SKM-1 (cell line): ENCODE data around the gene CERK.
"Not testable (repeated sequence)": the region's sequence is repeated elsewhere in the genome, so short reads cannot be mapped to it uniquely, and the experiment has no call there.

Source experiments
- DNase-seq: peaks from one replicate; lab custom pipeline; 2025; ENCODE audit not compliant: unreplicated experiment; lab: John Stamatoyannopoulos, UW

Gene CERK

GRCh38 chr22:46650078-46650810 is 87.8 kb downstream of the CERK start:
- no peak for DNase-seq

GRCh38 chr22:46649141-46650077 is 88.6 kb downstream of the CERK start:
- DNase-seq: no peak

GRCh38 chr22:46648225-46648820 is 89.7 kb downstream of the CERK start:
- DNase-seq: not testable (repeated sequence)

GRCh38 chr22:46646531-46647215 is 91.4 kb downstream of the CERK start:
- DNase-seq: no peak

DNA sequence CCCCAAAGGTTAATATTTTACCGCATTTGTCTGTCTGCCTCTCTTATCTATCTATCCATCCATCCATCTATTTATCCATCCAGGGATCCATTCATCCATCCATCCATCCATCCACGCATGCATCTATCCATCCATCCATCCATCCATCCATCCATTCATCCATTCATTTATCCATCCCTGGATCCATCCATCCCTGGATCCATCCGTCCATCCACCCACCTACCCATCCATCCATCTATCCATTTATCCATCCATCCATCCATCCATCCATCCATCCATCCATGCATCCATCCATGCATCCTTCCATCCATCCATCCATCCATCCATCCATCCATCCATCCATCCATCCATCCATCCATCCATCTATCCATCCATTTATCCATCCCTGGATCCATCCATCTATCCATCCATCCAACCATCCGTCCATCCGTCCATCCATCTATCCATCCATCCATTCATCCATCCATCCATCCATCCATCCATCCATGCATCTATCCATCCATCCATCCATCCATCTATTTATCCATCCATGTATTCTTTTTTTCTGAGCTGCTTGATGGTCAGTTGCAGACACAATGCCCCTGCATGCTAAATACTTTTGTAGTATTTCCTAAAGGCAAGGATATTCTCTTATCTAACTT is 95.1 kb downstream of the CERK start:
- DNase-seq: not testable (repeated sequence)

- no peak for DNase-seq
These were observed 96.2 kb downstream of the CERK start for GRCh38 chr22:46641811-46642266.

GRCh38 chr22:46640293-46641055 is 97.6 kb downstream of the CERK start:
- no peak for DNase-seq

DNA sequence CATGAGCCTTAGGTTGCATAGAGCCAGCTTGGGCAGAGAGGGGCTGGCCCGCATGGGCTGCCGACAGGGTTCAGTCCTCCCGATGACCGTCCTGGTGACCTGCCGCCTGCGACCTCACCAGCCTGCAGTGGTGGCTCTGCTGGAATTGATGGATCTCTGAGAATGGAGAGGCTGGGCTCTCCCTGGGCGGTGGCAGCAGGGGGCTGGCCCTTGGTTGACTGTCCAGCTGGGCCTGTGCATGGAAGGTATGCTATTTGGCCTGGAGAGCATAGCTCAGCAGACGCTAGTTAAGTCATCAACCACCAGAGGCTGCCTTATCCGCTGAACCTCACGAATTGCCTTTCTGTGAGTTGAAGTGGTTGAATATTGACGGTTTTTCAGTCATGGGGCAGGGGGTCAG is 98.2 kb downstream of the CERK start:
- no peak for DNase-seq

DNA sequence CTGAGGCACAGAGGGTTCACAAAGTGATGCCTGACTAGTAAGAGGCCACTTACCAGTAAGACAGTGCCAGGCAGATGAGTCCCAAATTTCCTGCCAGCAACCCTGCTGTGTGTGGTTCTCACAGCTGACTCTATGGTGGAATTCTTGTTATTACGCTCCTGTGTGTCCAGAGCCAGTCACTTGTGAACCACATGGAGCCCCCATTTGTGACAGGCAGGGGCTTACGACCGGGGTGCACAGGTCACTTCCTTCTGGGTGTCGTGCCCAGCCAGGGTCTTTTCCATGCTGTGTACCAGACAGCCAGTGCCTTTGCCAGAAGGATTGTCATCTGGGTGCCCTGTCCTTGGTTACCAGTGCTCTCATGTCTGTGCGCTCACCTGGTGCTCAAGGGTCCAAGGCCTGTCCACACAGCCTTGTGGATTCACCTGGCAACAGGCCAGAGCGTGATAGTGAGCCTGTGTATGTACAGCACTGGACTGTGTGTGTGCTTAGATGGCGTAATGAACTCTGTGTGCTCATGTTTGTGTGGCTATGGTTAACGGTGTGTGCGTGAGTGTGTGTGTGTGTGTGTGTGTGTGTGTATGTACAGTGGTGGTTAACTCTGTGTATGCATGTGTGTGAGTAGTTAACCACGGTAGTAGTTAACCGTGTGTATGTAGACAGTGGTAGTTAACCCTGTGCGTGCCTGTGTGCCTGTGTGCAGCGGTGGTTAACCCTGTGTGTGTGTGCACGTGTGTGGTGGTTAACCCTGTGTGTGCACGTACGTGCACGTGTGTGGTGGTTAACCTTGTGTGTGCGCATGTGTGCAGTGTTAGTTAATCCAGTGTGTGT is 99.2 kb downstream of the CERK start:
- DNase-seq: no peak

DNA sequence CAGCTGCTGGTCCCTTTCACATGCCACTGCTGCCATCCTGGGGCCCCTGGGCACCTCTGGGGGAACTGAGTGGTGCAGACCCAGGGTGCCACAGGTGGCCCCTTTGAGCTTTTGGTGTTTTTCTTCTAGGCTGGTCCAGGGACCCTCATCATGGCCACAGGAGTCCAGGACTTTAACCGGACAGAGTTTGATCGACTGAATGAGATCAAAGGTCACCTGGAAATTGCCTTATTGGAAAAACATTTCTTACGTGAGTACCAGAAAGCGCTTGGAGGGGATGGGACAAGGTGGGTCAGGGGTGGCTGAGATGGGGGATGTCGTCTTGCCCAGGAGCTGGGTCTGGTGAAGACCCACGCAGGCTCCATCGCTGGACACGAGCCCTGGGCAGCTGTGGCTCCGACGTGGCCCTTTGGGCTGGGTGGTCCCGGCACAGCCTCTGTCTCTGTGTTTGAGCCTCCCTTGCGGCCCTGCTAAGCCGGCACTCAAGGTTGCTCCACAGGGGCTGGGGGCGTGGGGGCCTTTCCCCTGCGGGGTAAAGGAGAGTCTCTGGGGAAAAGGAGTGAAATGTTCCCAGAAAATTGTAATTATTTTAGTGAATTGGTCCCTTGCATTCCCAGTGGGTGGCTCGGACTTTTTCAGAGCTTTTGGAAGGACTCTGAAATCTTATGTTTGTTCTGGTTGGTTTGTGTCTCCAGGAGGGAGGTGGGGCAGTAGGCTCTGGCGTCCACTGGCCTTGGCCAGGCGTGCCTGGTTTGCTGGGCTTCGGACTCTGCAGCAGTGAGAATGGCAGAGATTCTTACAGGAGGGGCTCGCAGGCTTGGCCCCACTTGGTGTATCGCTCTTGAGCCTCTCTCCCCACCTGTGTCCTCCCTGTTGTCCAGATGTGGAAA is 100.1 kb downstream of the CERK start:
- DNase-seq: no peak

DNA sequence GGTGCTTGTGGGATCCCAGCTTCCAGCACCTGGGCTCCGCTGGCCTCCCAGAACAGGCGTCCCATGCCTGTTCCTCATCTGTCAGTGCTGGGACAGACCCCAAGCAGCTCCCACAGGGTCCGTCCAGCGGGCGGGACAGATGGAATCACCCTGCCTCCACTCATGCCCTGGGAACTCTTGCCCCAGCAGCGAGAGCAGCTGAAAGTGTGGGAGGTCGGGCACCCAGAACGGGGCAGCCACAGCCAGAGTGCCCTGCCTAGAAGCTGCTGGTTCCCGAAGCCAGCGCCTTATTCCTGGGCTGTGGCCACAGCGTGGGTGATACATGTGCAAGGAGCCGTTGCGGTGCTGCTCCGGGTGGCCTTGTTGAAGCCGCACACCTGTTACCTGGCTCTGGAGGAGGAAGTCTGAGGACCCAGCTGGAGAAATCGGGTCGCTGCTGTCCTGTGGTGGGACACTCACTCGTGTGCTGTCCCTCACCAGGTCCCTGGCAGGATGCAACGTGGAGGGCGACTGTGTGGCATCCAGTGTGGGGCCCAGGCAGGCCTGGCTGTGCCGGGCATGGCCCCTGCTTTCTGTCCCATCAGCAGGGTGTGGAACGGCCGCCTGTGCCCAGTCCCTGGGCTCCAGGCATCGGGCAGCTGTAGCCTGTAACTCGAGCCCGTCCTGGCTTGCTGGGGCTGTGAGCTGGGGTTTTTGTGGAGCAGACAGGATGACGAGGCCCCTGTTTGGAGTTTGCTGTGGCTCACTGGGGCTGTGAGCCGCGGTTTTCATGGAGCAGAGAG is 101.6 kb downstream of the CERK start:
- DNase-seq: no peak

GRCh38 chr22:46635756-46636155 is 102.3 kb downstream of the CERK start:
- DNase-seq: no peak

DNA sequence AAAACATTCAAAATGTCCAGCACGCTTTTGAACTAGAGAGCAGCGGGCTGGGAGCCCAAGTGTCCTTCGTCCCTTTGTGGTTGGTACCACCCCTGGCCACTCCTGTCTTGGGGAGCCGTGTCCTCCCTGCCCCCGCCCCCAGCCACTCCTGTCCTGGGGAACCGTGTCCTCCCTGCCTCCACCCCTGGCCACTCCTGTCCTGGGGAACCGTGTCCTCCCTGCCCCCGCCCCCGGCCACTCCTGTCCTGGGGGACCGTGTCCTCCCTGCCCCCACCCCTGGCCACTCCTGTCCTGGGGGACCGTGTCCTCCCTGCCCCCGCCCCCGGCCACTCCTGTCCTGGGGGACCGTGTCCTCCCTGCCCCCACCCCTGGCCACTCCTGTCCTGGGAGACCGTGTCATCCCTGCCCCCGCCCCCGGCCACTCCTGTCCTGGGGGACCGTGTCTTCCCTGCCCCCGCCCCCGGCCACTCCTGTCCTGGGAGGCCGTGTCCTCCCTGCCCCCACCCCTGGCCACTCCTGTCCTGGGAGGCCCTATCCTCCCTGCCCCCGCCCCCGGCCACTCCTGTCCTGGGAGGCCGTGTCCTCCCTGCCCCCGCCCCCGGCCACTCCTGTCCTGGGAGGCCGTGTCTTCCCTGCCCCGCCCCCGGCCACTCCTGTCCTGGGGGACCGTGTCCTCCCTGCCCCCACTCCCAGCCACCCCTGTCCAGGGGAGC is 102.9 kb downstream of the CERK start:
- DNase-seq: not testable (repeated sequence)
